Calu3 (cell line): Measurements from ENCODE around the gene CYTH4. TPM values are rescaled to one million over a fixed set of nuclear protein-coding genes. Genes with fewer than 3 reads are reported as not detected.

Source experiments
- BruUV-seq: library from RNA; stranded (reverse); fragments of 400-500 nt; replicated peaks from 2 replicates; lab custom pipeline; 2021; lab: Mats Ljungman, UMichigan
- CTCF ChIA-PET: fragments of 300-600 bp; sonication (Branson Sonifier 250); formaldehyde crosslinking; loops from one replicate; lab custom pipeline; 2022; ENCODE audit warnings: antibody characterized with exemption; lab: Charles Lee
- DNase-seq: peaks from one replicate; pipeline ENCODE4 v3.0.0; 2022
- H3K27ac Mint-ChIP-seq: one replicate; pipeline ENCODE4 v1.8.0; 2022; ENCODE audit warnings: mixed read lengths; ENCODE audit not compliant: unreplicated experiment
- H3K27me3 Mint-ChIP-seq: one replicate; pipeline ENCODE4 v1.8.0; 2022; ENCODE audit warnings: mixed read lengths; ENCODE audit not compliant: unreplicated experiment
- H3K36me3 Mint-ChIP-seq: one replicate; pipeline ENCODE4 v1.8.0; 2022; ENCODE audit warnings: mild to moderate bottlenecking, moderate library complexity, mixed read lengths; ENCODE audit not compliant: insufficient read depth, unreplicated experiment
- H3K4me1 Mint-ChIP-seq: one replicate; pipeline ENCODE4 v1.8.0; 2022; ENCODE audit warnings: mild to moderate bottlenecking, low read depth, mixed read lengths; ENCODE audit not compliant: unreplicated experiment
- H3K4me3 Mint-ChIP-seq: one replicate; pipeline ENCODE4 v1.8.0; 2022; ENCODE audit warnings: mild to moderate bottlenecking, low read depth, moderate library complexity, mixed read lengths; ENCODE audit not compliant: unreplicated experiment
- H3K9me3 Mint-ChIP-seq: one replicate; pipeline ENCODE4 v1.8.0; 2022; ENCODE audit warnings: low read depth, mixed read lengths; ENCODE audit not compliant: unreplicated experiment
- CTCF ChIP-seq: fragments of 200-600 bp; IDR thresholded peaks from one replicate; pipeline ENCODE4 v1.8.0; 2022; ENCODE audit warnings: antibody characterized with exemption; ENCODE audit not compliant: unreplicated experiment
- intact Hi-C: fragments of 100-400 bp; cut with micrococcal nuclease; formaldehyde crosslinking; loops from one replicate; pipeline ENCODE4 v1.10.0; 2022; ENCODE audit not compliant: unreplicated experiment
- total RNA-seq: library from RNA; stranded (reverse); gene quantifications from 2 replicates; pipeline ENCODE4 v1.2.3, GENCODE V29; 2022

The CYTH4 gene
- total RNA-seq, 1 experiment from 2014 or later, result 0.38 TPM

DNA sequence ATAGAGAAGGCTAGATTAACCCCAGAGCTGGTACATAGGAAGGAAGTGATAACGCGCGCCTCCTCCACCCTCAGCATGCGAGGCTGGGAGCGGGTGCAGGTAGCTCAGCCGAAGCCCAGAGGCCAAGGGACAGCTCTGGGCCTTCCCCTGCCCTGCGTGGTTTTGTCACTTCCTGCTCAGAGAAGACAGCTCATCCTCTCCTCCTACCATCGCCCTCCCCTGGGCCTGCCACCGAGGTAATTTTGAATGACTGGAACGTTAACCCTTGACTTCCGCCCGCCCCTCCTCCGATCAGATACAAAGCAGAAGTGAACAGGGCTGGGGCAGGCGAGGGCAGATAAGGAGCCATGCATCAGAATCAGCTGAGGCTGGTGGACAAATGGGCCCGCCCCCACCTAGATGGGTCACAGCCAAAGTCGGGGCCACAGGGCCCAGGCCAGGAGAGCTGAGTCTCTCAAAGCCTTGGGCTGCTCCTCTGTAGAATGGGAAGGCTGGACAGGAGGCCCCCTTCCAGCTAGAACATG lies 39.9 kb upstream of the CYTH4 start:
- DNase-seq, result no peak

GRCh38 chr22:37243402-37244113 lies 38.8 kb upstream of the CYTH4 start:
- no TSS peak for BruUV-seq
- H3K36me3 Mint-ChIP-seq, result peaks cover 11% of the 10 kb centered on the region
- intact Hi-C loops, result no loop called here
- no peak for TF ChIP-seq CTCF
- no peaks in the 10 kb centered on the region for H3K27me3 Mint-ChIP-seq
- CTCF ChIA-PET, result interaction anchor here (0.5 to 1.4 kb wide), 7 partner anchors 14 to 269 kb away, joined by 3 to 4 read pairs (median 3); no protein-coding TSS in a partner anchor
- no peak for DNase-seq
- no peak overlapping the region for H3K27ac Mint-ChIP-seq
- peak overlapping the region; percentile 74 for H3K4me3 Mint-ChIP-seq
- H3K4me1 Mint-ChIP-seq, result peaks cover 9% of the 10 kb centered on the region
- no peaks in the 10 kb centered on the region for H3K9me3 Mint-ChIP-seq

More for the DNA sequence above, 39.9 kb upstream of the CYTH4 start:
- Mint-ChIP-seq H3K36me3 (peaks cover 11% of the 10 kb centered on the region), H3K9me3 (no peaks in the 10 kb centered on the region), H3K27me3 (no peaks in the 10 kb centered on the region), H3K4me1 (peaks cover 9% of the 10 kb centered on the region), H3K4me3 (no peak overlapping the region), H3K27ac (no peak overlapping the region)
- CTCF ChIA-PET, result interaction anchor here (0.8 to 1.3 kb wide), 2 partner anchors 13 to 17 kb away, joined by 3 to 4 read pairs; no protein-coding TSS in a partner anchor
- intact Hi-C loops, result no loop called here
- no TSS peak for BruUV-seq
- TF ChIP-seq CTCF, result no peak

DNA sequence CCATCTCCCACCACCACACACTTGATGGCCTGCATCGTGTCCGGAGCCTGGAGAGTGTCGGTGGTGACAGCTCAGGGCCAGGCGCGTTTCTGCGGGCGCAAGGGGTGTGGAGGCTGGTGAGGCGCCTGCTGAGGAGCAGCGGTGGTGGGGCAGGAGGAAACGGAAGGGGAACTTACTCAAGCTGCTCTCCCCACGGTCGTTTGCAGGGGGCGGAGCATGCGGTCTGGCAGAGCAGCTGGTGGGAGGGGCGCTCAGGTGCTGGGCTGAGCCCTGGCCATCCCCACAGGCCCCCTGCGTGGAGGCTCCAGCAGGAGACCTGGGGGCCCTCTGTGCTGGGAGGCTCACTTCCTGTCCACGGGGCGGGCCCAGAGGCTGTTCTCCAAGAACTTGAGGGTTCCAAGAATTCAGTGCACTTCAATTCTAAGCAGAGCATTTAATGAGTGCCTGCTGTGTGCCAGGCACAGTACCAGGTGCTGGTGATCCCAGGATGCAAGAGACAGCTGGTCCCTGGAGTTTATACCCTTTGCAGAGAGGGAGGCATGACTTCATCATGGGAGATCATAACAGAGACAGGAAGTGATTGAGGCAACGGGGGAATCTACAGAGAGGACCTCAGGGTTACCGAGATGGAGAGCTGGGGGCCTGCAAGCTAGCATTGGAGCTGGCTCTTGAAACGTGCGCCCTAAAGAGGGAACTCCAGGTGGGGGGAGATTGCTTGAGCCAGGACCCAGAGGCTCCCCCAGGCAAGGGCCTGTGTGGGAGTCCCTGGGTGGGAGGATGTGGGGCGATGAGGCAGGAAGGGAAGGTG lies 38.0 kb upstream of the CYTH4 start, which contains the start of gene RAC2:
Gene RAC2 (minus strand): TSS at position 156 of the 808 bp plus-strand sequence. CDS start 121 bp downstream, at position 35.
- intact Hi-C loops, result no loop called here
- Mint-ChIP-seq H3K27ac (no peak within 1 kb of the TSS), H3K27me3 (no peaks in the 10 kb centered on the region), H3K4me3 (peak within 1 kb of the TSS; percentile 74), H3K4me1 (peaks cover 9% of the 10 kb centered on the region), H3K36me3 (peaks cover 11% of the 10 kb centered on the region), H3K9me3 (no peaks in the 10 kb centered on the region)
- TF ChIP-seq CTCF, result no peak
- CTCF ChIA-PET, result interaction anchor here (0.6 to 1.4 kb wide), 4 partner anchors 45 to 268 kb away, joined by 3 to 4 read pairs (median 4); no protein-coding TSS in a partner anchor
- BruUV-seq, result no TSS peak
- peak; percentile 79 for DNase-seq

DNA sequence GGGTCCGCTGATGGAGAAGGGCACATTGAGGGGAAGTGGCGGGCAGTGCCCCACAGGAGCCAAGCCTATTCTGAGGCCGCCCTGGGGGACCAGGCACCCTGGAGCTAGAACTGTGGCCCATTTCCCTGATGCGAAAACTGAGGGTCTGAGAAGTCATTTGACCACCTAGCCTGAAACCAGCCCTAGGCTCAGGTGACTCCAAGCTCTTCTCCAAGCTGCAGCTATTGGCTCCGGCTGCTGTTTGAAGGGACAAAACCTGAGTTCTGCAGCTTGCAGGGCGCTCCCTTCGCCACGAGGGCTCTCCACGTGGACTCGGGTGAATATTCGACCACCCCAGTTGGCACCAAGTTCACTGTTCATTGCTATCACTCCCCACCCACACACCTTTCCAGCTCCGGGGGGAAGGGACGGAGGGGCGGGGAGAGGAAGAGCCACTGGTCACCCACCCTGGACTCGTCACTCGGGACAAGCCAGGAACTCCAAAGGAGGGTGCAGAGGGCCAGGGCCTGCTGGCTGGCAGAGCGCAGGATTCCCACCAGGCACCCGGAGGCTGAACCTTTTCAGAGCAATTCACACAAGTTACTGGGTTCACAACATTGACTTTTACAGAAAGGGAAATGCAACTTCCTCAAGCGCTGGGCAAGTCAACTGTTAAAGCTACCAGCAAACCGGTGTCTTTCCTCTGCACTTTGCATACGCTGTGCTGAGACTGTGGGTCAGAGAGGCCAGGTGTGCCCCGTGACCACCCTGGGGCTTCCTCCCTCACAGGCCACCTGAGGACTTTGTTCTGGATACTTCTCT lies 37.2 kb upstream of the CYTH4 start:
- DNase-seq, result no peak
- BruUV-seq, result no TSS peak
- H3K9me3 Mint-ChIP-seq, result no peaks in the 10 kb centered on the region
- peak overlapping the region; percentile 74 for H3K4me3 Mint-ChIP-seq
- intact Hi-C loops, result no loop called here
- no peak overlapping the region for H3K27ac Mint-ChIP-seq
- no peak for TF ChIP-seq CTCF
- CTCF ChIA-PET, result no interaction called here
- no peaks in the 10 kb centered on the region for H3K27me3 Mint-ChIP-seq
- H3K36me3 Mint-ChIP-seq, result peaks cover 11% of the 10 kb centered on the region
- peaks cover 9% of the 10 kb centered on the region for H3K4me1 Mint-ChIP-seq
